Type B pancreatic cell (in vitro differentiated cells): ENCODE measurements around the gene TMEM203. TPM values are rescaled to one million over a fixed set of nuclear protein-coding genes. Genes with fewer than 3 reads are reported as not detected.

Experiments
- DNase-seq: peaks from one replicate; pipeline ENCODE4 v3.0.0; 2021; ENCODE audit warnings: mixed read lengths; ENCODE audit not compliant: unreplicated experiment; ENCODE audit errors: extremely low spot score
- H3K27ac Mint-ChIP-seq: 2 replicates; pipeline ENCODE4 v1.8.0; 2021; ENCODE audit warnings: mild to moderate bottlenecking, mixed read lengths
- H3K27me3 Mint-ChIP-seq: 2 replicates; pipeline ENCODE4 v1.8.0; 2021; ENCODE audit warnings: mixed read lengths
- H3K36me3 Mint-ChIP-seq: 2 replicates; pipeline ENCODE4 v1.8.0; 2021; ENCODE audit warnings: mixed read lengths
- H3K4me1 Mint-ChIP-seq: one replicate; pipeline ENCODE4 v1.8.0; 2021; ENCODE audit warnings: mixed read lengths; ENCODE audit not compliant: unreplicated experiment
- H3K4me3 Mint-ChIP-seq: 2 replicates; pipeline ENCODE4 v1.8.0; 2021; ENCODE audit warnings: mild to moderate bottlenecking, mixed read lengths
- H3K9me3 Mint-ChIP-seq: 2 replicates; pipeline ENCODE4 v1.8.0; 2021; ENCODE audit warnings: mixed read lengths
- total RNA-seq: library from RNA; stranded (reverse); gene quantifications from 2 replicates; pipeline ENCODE4 v1.2.1, GENCODE V29; 2021; ENCODE audit warnings: low replicate concordance
- TF ChIP-seq, protein P1 (sequence below): fragments of 200-600 bp; sonication (generic); conservative IDR thresholded peaks from 2 replicates; pipeline ENCODE4 v1.5.0; 2021; ENCODE audit warnings: antibody characterized with exemption, mild to moderate bottlenecking

The TMEM203 gene
- total RNA-seq, 1 donor from 2014 or later: 46.3 TPM

- no peaks in the 10 kb centered on the region for H3K27me3 Mint-ChIP-seq
- peaks cover 18% of the 10 kb centered on the region for H3K4me1 Mint-ChIP-seq
- peak within 1 kb of the TSS; percentile 88 for H3K4me3 Mint-ChIP-seq
- TF ChIP-seq, protein P1, sequence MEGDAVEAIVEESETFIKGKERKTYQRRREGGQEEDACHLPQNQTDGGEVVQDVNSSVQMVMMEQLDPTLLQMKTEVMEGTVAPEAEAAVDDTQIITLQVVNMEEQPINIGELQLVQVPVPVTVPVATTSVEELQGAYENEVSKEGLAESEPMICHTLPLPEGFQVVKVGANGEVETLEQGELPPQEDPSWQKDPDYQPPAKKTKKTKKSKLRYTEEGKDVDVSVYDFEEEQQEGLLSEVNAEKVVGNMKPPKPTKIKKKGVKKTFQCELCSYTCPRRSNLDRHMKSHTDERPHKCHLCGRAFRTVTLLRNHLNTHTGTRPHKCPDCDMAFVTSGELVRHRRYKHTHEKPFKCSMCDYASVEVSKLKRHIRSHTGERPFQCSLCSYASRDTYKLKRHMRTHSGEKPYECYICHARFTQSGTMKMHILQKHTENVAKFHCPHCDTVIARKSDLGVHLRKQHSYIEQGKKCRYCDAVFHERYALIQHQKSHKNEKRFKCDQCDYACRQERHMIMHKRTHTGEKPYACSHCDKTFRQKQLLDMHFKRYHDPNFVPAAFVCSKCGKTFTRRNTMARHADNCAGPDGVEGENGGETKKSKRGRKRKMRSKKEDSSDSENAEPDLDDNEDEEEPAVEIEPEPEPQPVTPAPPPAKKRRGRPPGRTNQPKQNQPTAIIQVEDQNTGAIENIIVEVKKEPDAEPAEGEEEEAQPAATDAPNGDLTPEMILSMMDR: no peak
- H3K9me3 Mint-ChIP-seq: no peaks in the 10 kb centered on the region
- DNase-seq: peak; percentile 99
- H3K27ac Mint-ChIP-seq: peak within 1 kb of the TSS; percentile 82
- no peaks in the 10 kb centered on the region for H3K36me3 Mint-ChIP-seq
Observed at GRCh38 chr9:137200311-137201204, 4.9 kb downstream of the TMEM203 start, which contains the start of gene TPRN. TSS of gene TPRN (minus strand) at chr9:137200741. CDS start at chr9:137200711, 30 bp downstream.

DNA sequence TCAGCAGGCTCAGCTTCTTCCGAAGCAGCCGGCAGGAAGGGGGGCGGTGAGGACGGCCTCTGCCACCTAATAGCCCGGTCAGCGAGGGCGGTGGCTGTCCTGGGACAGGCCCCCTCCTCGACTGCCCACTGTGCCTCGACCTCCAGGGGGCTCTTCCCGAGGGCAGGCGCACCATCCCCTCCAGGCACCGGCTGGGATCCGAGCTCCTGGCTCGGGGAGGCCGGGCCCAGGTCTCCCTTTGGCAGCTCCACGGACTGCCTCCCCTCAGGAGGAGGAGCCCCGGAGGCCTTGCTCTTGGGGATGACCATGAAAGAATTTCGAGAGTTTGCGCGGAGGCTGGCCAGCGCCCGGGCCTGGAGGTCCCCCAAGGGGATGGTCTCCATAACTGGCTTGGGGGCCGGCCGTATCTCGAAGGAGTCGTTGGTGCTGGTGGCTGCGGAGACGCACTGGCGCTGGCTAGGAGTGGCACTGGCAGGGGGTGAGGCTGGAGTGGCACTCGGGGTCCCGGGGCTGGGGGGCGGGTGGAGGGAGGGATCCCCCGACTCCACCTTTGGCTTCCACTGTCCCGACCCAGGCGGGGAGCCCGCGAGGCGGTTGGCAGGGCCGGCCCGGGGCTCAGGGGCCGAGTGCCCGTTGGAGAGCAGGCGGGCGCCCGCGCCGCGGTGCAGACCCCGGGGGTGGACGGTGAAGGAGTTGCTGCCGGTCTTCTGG is 5.9 kb downstream of the TMEM203 start:
- H3K9me3 Mint-ChIP-seq: no peaks in the 10 kb centered on the region
- peaks cover 23% of the 10 kb centered on the region for H3K4me1 Mint-ChIP-seq
- TF ChIP-seq, protein P1: no peak
- H3K27ac Mint-ChIP-seq: no peak overlapping the region
- DNase-seq: no peak
- H3K4me3 Mint-ChIP-seq: peak overlapping the region; percentile 88
- H3K27me3 Mint-ChIP-seq: no peaks in the 10 kb centered on the region
- H3K36me3 Mint-ChIP-seq: no peaks in the 10 kb centered on the region

- H3K27ac Mint-ChIP-seq: no peak overlapping the region
Observed at GRCh38 chr9:137198902-137199283, 6.6 kb downstream of the TMEM203 start.

DNA sequence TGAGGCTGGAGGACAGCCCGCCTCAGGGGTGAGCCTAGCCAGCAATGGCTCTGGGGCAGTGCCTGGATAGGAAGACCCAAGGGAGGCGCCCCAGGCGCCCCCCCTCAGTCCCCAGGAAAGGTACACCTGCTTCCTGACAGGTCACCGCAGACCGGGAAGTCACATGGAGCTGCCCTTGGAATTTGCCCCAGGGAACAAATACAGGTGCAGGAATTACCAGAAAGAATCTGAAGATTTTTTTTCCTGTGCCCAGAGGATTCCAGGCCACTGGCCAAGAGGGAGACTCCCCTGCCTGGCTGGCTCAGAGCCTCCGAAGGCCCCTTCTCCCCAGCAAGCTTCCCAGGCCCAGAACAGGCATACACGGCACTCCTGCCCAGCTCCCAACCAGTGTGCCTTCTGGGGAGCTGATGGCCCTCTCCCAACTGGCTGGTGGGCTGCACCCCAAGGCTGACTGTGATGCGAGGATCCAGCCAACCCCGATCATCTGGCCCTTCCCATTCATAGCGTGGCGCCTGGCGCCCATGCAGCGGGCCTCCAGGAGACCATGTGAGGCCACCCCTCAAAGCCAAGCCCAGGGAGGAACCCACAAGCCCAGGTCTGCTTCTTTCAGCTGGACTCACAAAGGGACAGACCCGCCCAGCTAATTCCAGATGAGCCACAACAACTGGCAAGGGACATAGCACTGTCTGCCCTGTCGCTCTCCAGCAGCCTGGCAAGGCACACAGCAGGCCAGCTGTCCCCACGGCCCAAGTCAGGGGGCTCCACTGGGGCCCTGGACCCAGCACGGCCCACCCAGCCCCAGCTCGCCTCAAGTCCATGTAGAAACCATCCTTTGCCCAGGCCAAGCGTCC is 7.2 kb downstream of the TMEM203 start:
- H3K36me3 Mint-ChIP-seq: no peaks in the 10 kb centered on the region
- H3K9me3 Mint-ChIP-seq: no peaks in the 10 kb centered on the region
- H3K27me3 Mint-ChIP-seq: no peaks in the 10 kb centered on the region
- no peak for DNase-seq
- TF ChIP-seq, protein P1: no peak
- peak overlapping the region; percentile 46 for H3K27ac Mint-ChIP-seq
- peak overlapping the region; percentile 74 for H3K4me3 Mint-ChIP-seq
- peaks cover 17% of the 10 kb centered on the region for H3K4me1 Mint-ChIP-seq

More at GRCh38 chr9:137198902-137199283, 6.6 kb downstream of the TMEM203 start:
- no peaks in the 10 kb centered on the region for H3K9me3 Mint-ChIP-seq
- no peak for DNase-seq
- H3K4me3 Mint-ChIP-seq: peak overlapping the region; percentile 74
- H3K27me3 Mint-ChIP-seq: no peaks in the 10 kb centered on the region
- peaks cover 17% of the 10 kb centered on the region for H3K4me1 Mint-ChIP-seq
- TF ChIP-seq, protein P1: no peak
- no peaks in the 10 kb centered on the region for H3K36me3 Mint-ChIP-seq
